Measurements from ENCODE around the gene PTPRT. TPM values are rescaled to one million over a fixed set of nuclear protein-coding genes. Genes with fewer than 3 reads are reported as not detected.

PTPRT gene
- total RNA-seq, 3 donors from 2014 or later, result 0.32 to 6.3 (median 4.9) TPM

GRCh38 chr20:42530191-42530590, 659.5 kb downstream of the PTPRT start:
- TF ChIP-seq CTCF (IDR thresholded peaks at IDR 0.05), result no peak
- TF ChIP-seq POLR2A (IDR thresholded peaks at IDR 0.05), result no peak
- TF ChIP-seq POLR2AphosphoS5 (IDR thresholded peaks at IDR 0.05), result no peak
- H3K27ac ChIP-seq, result no peak overlapping the region
- no peaks in the 10 kb centered on the region for H3K27me3 ChIP-seq
- H3K4me3 ChIP-seq, result no peak overlapping the region
- H3K4me1 ChIP-seq, result no peaks in the 10 kb centered on the region
- intact Hi-C loops (cut with DNase I; ENCODE audit: low total_unique reads), result no loop called here
- no peaks in the 10 kb centered on the region for H3K36me3 ChIP-seq
- no peak for DNase-seq (ENCODE audit: low spot score in 2 of 2)
- no peaks in the 10 kb centered on the region for H3K9me3 ChIP-seq

DNA sequence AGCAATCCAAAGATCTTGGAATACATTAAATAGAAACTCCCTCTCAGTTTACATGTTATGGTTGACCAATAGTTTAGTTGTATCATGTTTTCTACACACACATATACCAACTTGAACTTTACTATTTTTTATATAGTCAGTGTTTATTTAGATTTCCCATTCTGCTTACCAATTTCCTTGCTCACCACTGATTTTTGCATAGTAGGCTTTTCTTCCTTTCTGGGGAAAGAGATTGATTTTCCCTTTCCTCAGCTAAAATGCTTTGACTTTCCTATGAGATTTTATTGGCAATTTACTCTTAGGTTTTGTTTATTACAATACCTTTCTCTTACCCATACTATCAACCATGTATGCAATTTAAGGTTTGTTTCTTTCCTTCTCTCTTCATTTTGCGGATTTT, 665.6 kb downstream of the PTPRT start:
- H3K27ac ChIP-seq, result no peak overlapping the region
- intact Hi-C loops (cut with DNase I; ENCODE audit: low total_unique reads), result no loop called here
- no peak for TF ChIP-seq POLR2A (IDR thresholded peaks at IDR 0.05)
- no peak for TF ChIP-seq CTCF (IDR thresholded peaks at IDR 0.05)
- H3K36me3 ChIP-seq, result no peaks in the 10 kb centered on the region
- DNase-seq (ENCODE audit: low spot score in 2 of 2), result no peak
- no peaks in the 10 kb centered on the region for H3K4me1 ChIP-seq
- no peak overlapping the region for H3K4me3 ChIP-seq
- no peaks in the 10 kb centered on the region for H3K9me3 ChIP-seq
- H3K27me3 ChIP-seq, result no peaks in the 10 kb centered on the region

- H3K27me3 ChIP-seq, result no peaks in the 10 kb centered on the region
- no peaks in the 10 kb centered on the region for H3K36me3 ChIP-seq
- TF ChIP-seq CTCF (IDR thresholded peaks at IDR 0.05) (no peak), POLR2A (IDR thresholded peaks at IDR 0.05) (no peak), POLR2AphosphoS5 (IDR thresholded peaks at IDR 0.05) (no peak)
- intact Hi-C loops (cut with DNase I; ENCODE audit: low total_unique reads), result no loop called here
- no peak overlapping the region for H3K27ac ChIP-seq
- H3K4me1 ChIP-seq, result no peaks in the 10 kb centered on the region
- no peak overlapping the region for H3K4me3 ChIP-seq
- H3K9me3 ChIP-seq, result no peaks in the 10 kb centered on the region
- no peak for DNase-seq (ENCODE audit: low spot score in 2 of 2)
These were observed 673.0 kb downstream of the PTPRT start for GRCh38 chr20:42516692-42517091.

DNA sequence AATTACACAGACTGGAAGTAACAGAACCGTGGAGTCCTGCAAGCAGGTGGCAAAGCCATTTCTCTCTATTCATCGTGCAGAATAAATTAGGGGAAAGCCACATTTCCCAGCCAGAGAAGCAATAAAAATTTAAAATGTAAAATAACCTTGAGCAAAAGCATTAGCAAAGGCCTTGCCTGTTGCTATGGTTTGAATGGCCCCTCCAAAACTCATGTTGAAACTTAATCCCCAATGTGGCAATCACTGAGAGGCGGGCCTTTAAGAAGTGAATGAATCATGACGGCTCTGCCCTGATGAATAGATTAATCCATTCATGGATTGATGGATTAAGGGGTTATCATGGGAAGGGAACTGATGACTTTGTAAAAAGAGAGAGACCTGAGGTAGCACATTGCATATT, 679.0 kb downstream of the PTPRT start:
- Histone ChIP-seq H3K27ac (no peak overlapping the region), H3K9me3 (no peaks in the 10 kb centered on the region), H3K27me3 (no peaks in the 10 kb centered on the region), H3K4me3 (no peak overlapping the region), H3K36me3 (no peaks in the 10 kb centered on the region), H3K4me1 (no peaks in the 10 kb centered on the region)
- no peak for TF ChIP-seq POLR2AphosphoS5 (IDR thresholded peaks at IDR 0.05)
- TF ChIP-seq CTCF (IDR thresholded peaks at IDR 0.05), result no peak
- TF ChIP-seq POLR2A (IDR thresholded peaks at IDR 0.05), result no peak
- intact Hi-C loops (cut with DNase I; ENCODE audit: low total_unique reads), result no loop called here
- DNase-seq (ENCODE audit: low spot score in 2 of 2), result no peak

GRCh38 chr20:42507874-42508273, 681.8 kb downstream of the PTPRT start:
- DNase-seq (ENCODE audit: low spot score in 2 of 2), result no peak
- Histone ChIP-seq H3K27me3 (no peaks in the 10 kb centered on the region), H3K9me3 (no peaks in the 10 kb centered on the region), H3K36me3 (no peaks in the 10 kb centered on the region), H3K4me3 (no peak overlapping the region), H3K27ac (no peak overlapping the region), H3K4me1 (no peaks in the 10 kb centered on the region)
- no peak for TF ChIP-seq CTCF (IDR thresholded peaks at IDR 0.05)
- TF ChIP-seq POLR2AphosphoS5 (IDR thresholded peaks at IDR 0.05), result no peak
- TF ChIP-seq POLR2A (IDR thresholded peaks at IDR 0.05), result no peak
- intact Hi-C loops (cut with DNase I; ENCODE audit: low total_unique reads), result no loop called here

Data from breast epithelium (tissue), 4 donors.